Stimulated activated CD4-positive, alpha-beta T cell treated with anti-CD3 and anti-CD28 coated beads, TNF-alpha, amount 100 ng/mL, for 48 hours (primary cell): ENCODE measurements around the gene CCDC74A.
"Not testable (repeated sequence)": the region's sequence is repeated elsewhere in the genome, so short reads cannot be mapped to it uniquely, and the experiment has no call there.

ENCODE experiments used
- DNase-seq, 3 donors: peaks; one replicate each; pipeline ENCODE4 v3.0.0-alpha.2; 2020; ENCODE audit warnings: low read depth in 3 of 3

Gene CCDC74A

GRCh38 chr2:131528981-131529863 lies 1.5 kb downstream of the CCDC74A start:
- not testable (repeated sequence) for DNase-seq

GRCh38 chr2:131529864-131530445 lies 2.3 kb downstream of the CCDC74A start:
- not testable (repeated sequence) for DNase-seq

GRCh38 chr2:131530626-131531344 lies 3.1 kb downstream of the CCDC74A start:
- DNase-seq: not testable (repeated sequence)

GRCh38 chr2:131531547-131532185 lies 4.0 kb downstream of the CCDC74A start:
- DNase-seq: not testable (repeated sequence)

GRCh38 chr2:131532723-131533608 lies 5.3 kb downstream of the CCDC74A start:
- not testable (repeated sequence) for DNase-seq

- not testable (repeated sequence) for DNase-seq
Observed at GRCh38 chr2:131533609-131534316, 6.1 kb downstream of the CCDC74A start.

- DNase-seq: not testable (repeated sequence)
Observed at GRCh38 chr2:131534317-131534672, 6.6 kb downstream of the CCDC74A start.

- not testable (repeated sequence) for DNase-seq
Observed at GRCh38 chr2:131534965-131535364, 7.3 kb downstream of the CCDC74A start.

- DNase-seq: no peak
Observed at GRCh38 chr2:131535526-131535925, 7.8 kb downstream of the CCDC74A start.

- DNase-seq: not testable (repeated sequence)
Observed at GRCh38 chr2:131535951-131536826, 8.5 kb downstream of the CCDC74A start.

- DNase-seq: not testable (repeated sequence)
Observed at GRCh38 chr2:131536841-131537240, 9.2 kb downstream of the CCDC74A start.

- not testable (repeated sequence) for DNase-seq
Observed at GRCh38 chr2:131538856-131539255, 11.2 kb downstream of the CCDC74A start.

- no peak for DNase-seq
Observed at GRCh38 chr2:131542438-131543384, 15.0 kb downstream of the CCDC74A start.

GRCh38 chr2:131543385-131543891 lies 15.8 kb downstream of the CCDC74A start:
- no peak for DNase-seq

GRCh38 chr2:131544006-131544812 lies 16.5 kb downstream of the CCDC74A start:
- DNase-seq: not testable (repeated sequence)

- not testable (repeated sequence) for DNase-seq
Observed at GRCh38 chr2:131544813-131545165, 17.1 kb downstream of the CCDC74A start.

GRCh38 chr2:131552871-131553270 lies 25.2 kb downstream of the CCDC74A start:
- DNase-seq: no peak
